Naive thymus-derived CD4-positive, alpha-beta T cell (primary cell): ENCODE data around the gene ZDHHC14. TPM values are rescaled to one million over a fixed set of nuclear protein-coding genes. Genes with fewer than 3 reads are reported as not detected.
A peak's percentile ranks its signal among the peaks of the same experiment; 100 is the strongest.

Experiments used
- ATAC-seq: fragments of 150-1000 bp; cut with Tn5 transposase; 2 replicates; pipeline ENCODE4 v1.10.0; 2021; ENCODE audit warnings: mild to moderate bottlenecking, moderate library complexity
- CTCF ChIA-PET: fragments of 350-600 bp; sonication (Branson Sonifier 250); formaldehyde crosslinking; loops from one replicate; lab custom pipeline; 2021; ENCODE audit warnings: antibody characterized with exemption; lab: Charles Lee
- POLR2A ChIA-PET: fragments of 350-600 bp; sonication (Branson Sonifier 250); formaldehyde crosslinking; loops from one replicate; lab custom pipeline; 2021; ENCODE audit warnings: antibody characterized with exemption, inconsistent platforms; lab: Charles Lee
- DNase-seq, 9 donors: peaks; one replicate each; pipeline versions ENCODE4 v3.0.0 to v3.0.0-alpha.2; 2020 to 2022; ENCODE audit warnings: mixed read lengths in 1 of 9
- H3K27ac ChIP-seq: one replicate; pipeline ENCODE4 v1.7.0; 2013; ENCODE audit warnings: mild to moderate bottlenecking, low read depth, low read length, moderate library complexity
- H3K27me3 ChIP-seq, 2 donors: one replicate each; pipeline ENCODE4 v1.7.0; 2013; ENCODE audit warnings: low read length in 2 of 2, mild to moderate bottlenecking in 2 of 2, moderate library complexity in 2 of 2; ENCODE audit not compliant: control insufficient read depth in 2 of 2, insufficient read depth in 2 of 2
- H3K36me3 ChIP-seq, 3 experiments: 1 replicate in 2 of 3; 2 replicates in 1 of 3; pipeline ENCODE4 v1.7.0; 2013; ENCODE audit warnings: low read length in 3 of 3, mild to moderate bottlenecking in 3 of 3, moderate library complexity in 1 of 3; ENCODE audit not compliant: insufficient read depth in 3 of 3, control insufficient read depth in 2 of 3
- H3K4me1 ChIP-seq, 2 donors: one replicate each; pipeline ENCODE4 v1.7.0; 2013; ENCODE audit warnings: low read length in 2 of 2, mild to moderate bottlenecking in 2 of 2, moderate library complexity in 1 of 2; ENCODE audit not compliant: control insufficient read depth in 2 of 2, insufficient read depth in 2 of 2
- H3K4me3 ChIP-seq: 2 replicates; pipeline ENCODE4 v1.7.0; 2013; ENCODE audit warnings: mild to moderate bottlenecking, low read length
- H3K9me3 ChIP-seq, 3 experiments: 1 replicate in 2 of 3; 2 replicates in 1 of 3; pipeline ENCODE4 v1.7.0; 2013; ENCODE audit warnings: low read length in 3 of 3; ENCODE audit not compliant: control insufficient read depth in 2 of 3
- H3K27ac Mint-ChIP-seq, 9 donors: one replicate each; pipeline ENCODE4 v1.8.0; 2020 to 2022; ENCODE audit warnings: mixed read lengths in 9 of 9, mild to moderate bottlenecking in 8 of 9, moderate library complexity in 5 of 9, inconsistent platforms in 2 of 9
- H3K27me3 Mint-ChIP-seq, 5 donors: one replicate each; pipeline ENCODE4 v1.8.0; 2021 to 2022; ENCODE audit warnings: mixed read lengths in 5 of 5, mild to moderate bottlenecking in 1 of 5
- H3K36me3 Mint-ChIP-seq, 5 donors: one replicate each; pipeline ENCODE4 v1.8.0; 2020 to 2022; ENCODE audit warnings: mixed read lengths in 5 of 5, mild to moderate bottlenecking in 3 of 5, inconsistent platforms in 1 of 5
- H3K4me1 Mint-ChIP-seq, 7 donors: one replicate each; pipeline ENCODE4 v1.8.0; 2020 to 2022; ENCODE audit warnings: mixed read lengths in 7 of 7, mild to moderate bottlenecking in 3 of 7, inconsistent platforms in 1 of 7
- H3K4me3 Mint-ChIP-seq, 10 donors: one replicate each; pipeline ENCODE4 v1.8.0; 2020 to 2022; ENCODE audit warnings: mild to moderate bottlenecking in 10 of 10, mixed read lengths in 10 of 10, moderate library complexity in 6 of 10, inconsistent platforms in 2 of 10
- H3K9me3 Mint-ChIP-seq, 11 donors: one replicate each; pipeline ENCODE4 v1.8.0; 2020 to 2022; ENCODE audit warnings: mixed read lengths in 11 of 11, mild to moderate bottlenecking in 4 of 11, inconsistent platforms in 1 of 11, moderate library complexity in 1 of 11
- intact Hi-C, 2 donors: fragments of 100-400 bp; cut with micrococcal nuclease; formaldehyde crosslinking; loops; one replicate each; pipeline ENCODE4 v1.15.1; 2023
- polyA plus RNA-seq, 2 donors: library from polyadenylated mRNA; unstranded; fragments of 300-500 nt; fragmentation: Illumina TruSeq; gene quantifications; one replicate each; pipeline ENCODE4 v1.2.3, GENCODE V29; 2021
- total RNA-seq, 6 experiments: library from RNA in 5 of 6; stranded (reverse) in 5 of 6; gene quantifications; 1 replicate in 5 of 6; 2 replicates in 1 of 6; pipeline ENCODE4 v1.2.3 and lab custom pipeline; 2021 to 2026

Gene ZDHHC14
- total and polyA plus RNA-seq, 7 experiments from 2014 or later = 0.13 to 18.2 (median 0.95) TPM

- ATAC-seq (no peak), DNase-seq (no peak)
- Histone ChIP-seq H3K27ac (no peak overlapping the region), H3K9me3 (no peaks in the 10 kb centered on the region), H3K27me3 (no peaks in the 10 kb centered on the region), H3K36me3 (no peaks in the 10 kb centered on the region), H3K4me3 (no peak overlapping the region), H3K4me1 (no peaks in the 10 kb centered on the region)
- Mint-ChIP-seq H3K36me3 (peaks cover 0 to 12% (median 0%) of the 10 kb centered on the region in 5 donors), H3K27me3 (peaks cover 0 to 15% (median 0%) of the 10 kb centered on the region in 5 donors), H3K27ac (no peak overlapping the region), H3K4me1 (peaks cover 1 to 23% (median 9%) of the 10 kb centered on the region in 7 donors), H3K4me3 (no peak overlapping the region), H3K9me3 (peaks cover 0 to 2% (median 0%) of the 10 kb centered on the region in 11 donors)
- POLR2A ChIA-PET = interaction anchor here (0.6 kb wide), 1 partner anchor 201 kb away, joined by 3 read pairs; no protein-coding TSS in a partner anchor
- intact Hi-C loops = no loop called here
- CTCF ChIA-PET = interaction anchor here (1.4 kb wide), 1 partner anchor 24 kb away, joined by 3 read pairs; no protein-coding TSS in a partner anchor
Measured at GRCh38 chr6:157642736-157643135, 261.7 kb downstream of the ZDHHC14 start.

GRCh38 chr6:157644043-157644810, 263.2 kb downstream of the ZDHHC14 start:
- Mint-ChIP-seq H3K9me3 (peaks cover 0 to 2% (median 0%) of the 10 kb centered on the region in 11 donors), H3K4me3 (no peak overlapping the region), H3K36me3 (peaks cover 0 to 17% (median 0%) of the 10 kb centered on the region in 5 donors), H3K4me1 (peaks cover 5 to 35% (median 10%) of the 10 kb centered on the region in 7 donors), H3K27me3 (peaks cover 0 to 12% (median 0%) of the 10 kb centered on the region in 5 donors), H3K27ac (peak overlapping the region in 1 of 9 donors; percentile 20)
- Histone ChIP-seq H3K4me1 (no peaks in the 10 kb centered on the region), H3K9me3 (no peaks in the 10 kb centered on the region), H3K27ac (no peak overlapping the region), H3K36me3 (no peaks in the 10 kb centered on the region), H3K27me3 (no peaks in the 10 kb centered on the region), H3K4me3 (no peak overlapping the region)
- ChIA-PET CTCF (interaction anchor here (0.6 kb wide), 1 partner anchor 486 kb away, joined by 3 read pairs; no protein-coding TSS in a partner anchor), POLR2A (no interaction called here)
- peak in 4 of 9 donors; percentile 11 to 23 (median 14) for DNase-seq
- ATAC-seq = no peak
- intact Hi-C loops = no loop called here

- POLR2A ChIA-PET = no interaction called here
- Histone ChIP-seq H3K4me3 (no peak overlapping the region), H3K9me3 (no peaks in the 10 kb centered on the region), H3K27me3 (no peaks in the 10 kb centered on the region), H3K27ac (no peak overlapping the region), H3K4me1 (no peaks in the 10 kb centered on the region), H3K36me3 (no peaks in the 10 kb centered on the region)
- Mint-ChIP-seq H3K36me3 (peaks cover 0 to 16% (median 0%) of the 10 kb centered on the region in 5 donors), H3K9me3 (peaks cover 0 to 2% (median 0%) of the 10 kb centered on the region in 11 donors), H3K27ac (peak overlapping the region in 1 of 9 donors; percentile 67), H3K4me1 (peaks cover 5 to 29% (median 10%) of the 10 kb centered on the region in 7 donors), H3K4me3 (no peak overlapping the region), H3K27me3 (peaks cover 0 to 6% (median 0%) of the 10 kb centered on the region in 5 donors)
- CTCF ChIA-PET = no interaction called here
- no peak for ATAC-seq
- no peak for DNase-seq
- intact Hi-C loops = no loop called here
Measured at GRCh38 chr6:157645201-157645795, 264.3 kb downstream of the ZDHHC14 start.

GRCh38 chr6:157646012-157646411, 265.0 kb downstream of the ZDHHC14 start:
- ChIA-PET POLR2A (interaction anchor here (0.9 kb wide), 1 partner anchor 52 kb away, joined by 8 read pairs; no protein-coding TSS in a partner anchor), CTCF (no interaction called here)
- Histone ChIP-seq H3K27me3 (no peaks in the 10 kb centered on the region), H3K9me3 (no peaks in the 10 kb centered on the region), H3K4me1 (no peaks in the 10 kb centered on the region), H3K27ac (no peak overlapping the region), H3K36me3 (no peaks in the 10 kb centered on the region), H3K4me3 (no peak overlapping the region)
- Mint-ChIP-seq H3K27me3 (peaks cover 0 to under 1% (median 0%) of the 10 kb centered on the region in 5 donors), H3K9me3 (peaks cover 0 to 2% (median 0%) of the 10 kb centered on the region in 11 donors), H3K36me3 (peaks cover 0 to 16% (median 0%) of the 10 kb centered on the region in 5 donors), H3K4me1 (peaks cover 5 to 29% (median 10%) of the 10 kb centered on the region in 7 donors), H3K27ac (peak overlapping the region in 1 of 9 donors; percentile 84), H3K4me3 (no peak overlapping the region)
- intact Hi-C loops = no loop called here
- ATAC-seq (no peak), DNase-seq (no peak)

- CTCF ChIA-PET = no interaction called here
- peak overlapping the region in 1 of 10 donors; percentile 24 for H3K4me3 Mint-ChIP-seq
Measured at GRCh38 chr6:157647261-157647915, 266.4 kb downstream of the ZDHHC14 start.

GRCh38 chr6:157648561-157648960, 267.6 kb downstream of the ZDHHC14 start:
- CTCF ChIA-PET = no interaction called here
- Histone ChIP-seq H3K27me3 (no peaks in the 10 kb centered on the region), H3K4me3 (no peak overlapping the region), H3K36me3 (no peaks in the 10 kb centered on the region), H3K27ac (no peak overlapping the region), H3K9me3 (no peaks in the 10 kb centered on the region), H3K4me1 (no peaks in the 10 kb centered on the region)
- H3K4me3 Mint-ChIP-seq = no peak overlapping the region
- no peaks in the 10 kb centered on the region for H3K9me3 Mint-ChIP-seq
- H3K36me3 Mint-ChIP-seq = peaks cover 0 to 16% (median 0%) of the 10 kb centered on the region in 5 donors
- no peak for ATAC-seq
- intact Hi-C loops = no loop called here
- H3K27me3 Mint-ChIP-seq = no peaks in the 10 kb centered on the region
- POLR2A ChIA-PET = no interaction called here
- no peak overlapping the region for H3K27ac Mint-ChIP-seq
- no peak for DNase-seq
- peaks cover 5 to 29% (median 10%) of the 10 kb centered on the region in 7 donors for H3K4me1 Mint-ChIP-seq

More at GRCh38 chr6:157647261-157647915, 266.4 kb downstream of the ZDHHC14 start:
- Mint-ChIP-seq H3K4me1 (peaks cover 5 to 29% (median 10%) of the 10 kb centered on the region in 7 donors), H3K27ac (peak overlapping the region in 1 of 9 donors; percentile 64), H3K27me3 (no peaks in the 10 kb centered on the region), H3K9me3 (no peaks in the 10 kb centered on the region), H3K36me3 (peaks cover 0 to 16% (median 0%) of the 10 kb centered on the region in 5 donors)
- no peaks in the 10 kb centered on the region for H3K4me1 ChIP-seq
- H3K27me3 ChIP-seq = no peaks in the 10 kb centered on the region
- H3K9me3 ChIP-seq = no peaks in the 10 kb centered on the region
- no peak overlapping the region for H3K27ac ChIP-seq
- intact Hi-C loops = no loop called here
- POLR2A ChIA-PET = interaction anchor here (0.5 kb wide), 1 partner anchor 708 kb away, joined by 3 read pairs; no protein-coding TSS in a partner anchor
- H3K4me3 ChIP-seq = no peak overlapping the region
- DNase-seq (no peak), ATAC-seq (no peak)
- no peaks in the 10 kb centered on the region for H3K36me3 ChIP-seq
